Mesodermal cell (in vitro differentiated cells): ENCODE results near the gene TNIP1.

Experiments
- H3K27ac ChIP-seq: 2 replicates; pipeline ENCODE4 v1.7.0; 2013; ENCODE audit warnings: mild to moderate bottlenecking, low read depth, low read length, moderate library complexity; ENCODE audit not compliant: severe bottlenecking
- H3K36me3 ChIP-seq: 2 replicates; pipeline ENCODE4 v1.7.1; 2013; ENCODE audit warnings: mild to moderate bottlenecking, low read length, moderate library complexity; ENCODE audit not compliant: control insufficient read depth, insufficient read depth
- H3K4me1 ChIP-seq: one replicate; pipeline ENCODE4 v1.7.1; 2013; ENCODE audit warnings: mild to moderate bottlenecking, low read length; ENCODE audit not compliant: insufficient read depth, control insufficient read depth, poor library complexity, severe bottlenecking
- H3K4me3 ChIP-seq: 2 replicates; pipeline ENCODE4 v1.7.0; 2013; ENCODE audit warnings: low read length, control low read depth, mild to moderate bottlenecking; ENCODE audit not compliant: insufficient read depth, poor library complexity, severe bottlenecking; ENCODE audit errors: extremely low read depth
- H3K9me3 ChIP-seq: 2 replicates; pipeline ENCODE4 v1.7.1; 2013; ENCODE audit warnings: mild to moderate bottlenecking, low read length, moderate library complexity; ENCODE audit not compliant: control insufficient read depth
- WGBS, 2 experiments: methylation state at CpG; one replicate each; pipeline ENCODE4 v1.1.5; 2013; ENCODE audit warnings: missing lambda C conversion rate in 2 of 2; ENCODE audit not compliant: insufficient coverage in 2 of 2; 5-methylcytosine and 5-hydroxymethylcytosine counted together

The TNIP1 gene

DNA sequence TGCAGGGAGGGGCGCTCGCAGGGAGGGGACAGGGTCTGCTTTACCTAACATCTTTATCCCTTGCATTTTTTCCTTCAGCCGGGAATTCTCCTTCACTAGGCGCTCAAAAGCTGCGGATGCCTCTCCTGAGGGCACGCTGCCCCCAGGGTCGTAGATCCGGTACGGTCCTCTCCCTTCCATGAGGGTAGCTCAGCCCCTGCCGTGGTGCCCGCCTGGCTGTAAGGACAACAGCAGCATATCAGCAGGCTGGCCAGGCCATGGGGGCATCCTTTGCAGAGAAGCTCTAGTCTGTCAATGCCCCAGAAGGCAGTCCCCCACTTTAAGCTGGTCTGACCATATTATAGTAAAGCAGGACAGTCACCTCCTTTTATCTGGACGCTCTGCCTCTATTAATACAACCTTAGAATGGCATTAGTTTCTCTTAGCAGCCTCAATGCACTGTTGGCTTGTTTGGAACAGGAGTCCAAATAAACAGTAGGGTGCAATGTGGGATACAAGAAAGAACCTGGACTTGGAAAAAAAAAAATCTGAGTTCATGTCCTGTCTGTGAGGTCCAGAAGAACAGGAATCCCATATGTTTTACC lies 15.8 kb downstream of the TNIP1 start:
- 97 to 100% methylated on average over 11 of the region's 12 CpGs for WGBS, 2 experiments
- no peak overlapping the region for H3K4me3 ChIP-seq
- peaks cover 39% of the 10 kb centered on the region for H3K36me3 ChIP-seq
- peaks cover 43% of the 10 kb centered on the region for H3K4me1 ChIP-seq
- no peak overlapping the region for H3K27ac ChIP-seq
- H3K9me3 ChIP-seq, result no peaks in the 10 kb centered on the region

DNA sequence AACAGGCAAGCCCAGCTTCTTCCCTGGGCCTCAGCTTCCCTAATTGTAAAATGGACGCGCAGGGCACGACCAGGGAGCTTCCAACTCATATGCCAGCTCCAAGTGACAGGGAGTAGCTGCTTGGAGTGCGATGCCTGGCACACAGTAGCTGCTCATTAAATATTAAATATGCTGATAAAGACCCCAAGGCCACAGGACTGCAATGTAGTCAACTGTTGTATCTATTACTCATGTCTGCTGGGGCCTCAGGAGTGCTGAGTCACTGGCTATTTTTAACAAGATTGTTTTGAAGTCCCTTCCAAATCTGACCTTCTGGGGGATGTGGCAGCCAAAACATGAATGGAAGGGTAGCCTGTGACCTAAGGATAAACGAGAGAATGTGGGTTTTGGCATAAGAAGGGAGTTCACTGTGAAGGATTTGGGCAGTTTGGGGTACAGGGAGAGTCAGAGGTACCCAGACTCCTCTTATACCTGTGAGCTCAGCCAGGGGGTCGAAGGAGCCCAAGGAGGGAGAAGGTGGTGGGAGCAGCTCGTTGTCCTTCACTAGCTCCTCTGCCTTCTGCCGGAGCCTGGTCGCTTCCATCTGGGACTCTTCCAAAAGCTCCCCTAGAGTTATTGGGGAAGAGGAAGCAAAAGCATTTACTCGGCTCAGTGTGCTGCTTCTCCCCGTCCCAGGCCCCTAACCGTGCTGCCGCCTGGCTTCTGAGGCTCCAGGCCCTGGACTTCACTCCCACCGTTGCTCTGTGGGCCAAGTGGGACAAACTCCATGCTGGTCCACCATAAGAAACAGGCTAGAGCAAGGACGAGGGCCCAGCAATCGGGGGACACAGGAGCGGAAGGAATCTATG lies 17.5 kb downstream of the TNIP1 start:
- no peak overlapping the region for H3K4me3 ChIP-seq
- peaks cover 54% of the 10 kb centered on the region for H3K36me3 ChIP-seq
- no peaks in the 10 kb centered on the region for H3K9me3 ChIP-seq
- H3K27ac ChIP-seq, result peak overlapping the region; percentile 85
- WGBS, 2 experiments, result 89 to 96% methylated on average over 10 to 13 of the region's 17 CpGs
- H3K4me1 ChIP-seq, result peaks cover 34% of the 10 kb centered on the region

DNA sequence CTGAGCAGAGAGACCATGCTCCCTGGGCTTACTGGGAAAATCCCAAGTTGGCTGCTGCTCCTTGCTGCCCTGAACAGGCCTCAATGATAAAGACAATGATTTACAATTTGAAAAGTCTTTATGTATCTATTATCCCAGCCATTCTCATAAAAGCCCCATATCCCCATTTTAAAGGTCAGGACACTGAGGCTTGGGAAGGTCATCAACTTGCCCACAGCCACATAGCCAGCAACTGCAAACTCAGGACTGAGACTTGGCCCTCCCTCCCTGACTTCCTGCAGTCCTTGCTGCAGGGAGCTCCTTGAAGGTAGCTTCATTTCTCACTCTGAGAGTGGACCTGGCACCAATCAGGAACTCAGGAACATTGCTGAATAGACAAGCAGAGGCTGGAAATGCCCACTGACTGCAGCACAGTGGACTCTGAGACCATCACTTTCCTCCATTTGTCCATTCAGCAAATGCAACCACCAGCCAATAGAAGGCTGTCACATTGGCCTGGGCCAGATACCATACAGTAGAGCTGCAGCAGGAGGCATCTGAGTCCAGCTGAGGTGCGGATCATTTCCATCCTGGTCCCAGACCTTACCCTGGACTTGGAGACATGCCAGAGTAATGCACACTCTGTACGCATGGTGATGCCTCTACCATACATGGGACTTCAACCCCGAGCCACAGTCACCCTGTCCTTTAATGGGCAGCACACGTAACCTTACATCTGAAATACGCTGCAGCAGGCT lies 18.3 kb downstream of the TNIP1 start:
- H3K27ac ChIP-seq, result peak overlapping the region; percentile 85
- H3K4me3 ChIP-seq, result no peak overlapping the region
- H3K4me1 ChIP-seq, result peaks cover 33% of the 10 kb centered on the region
- 94 to 98% methylated on average over 5 of the region's 5 CpGs for WGBS, 2 experiments
- peaks cover 54% of the 10 kb centered on the region for H3K36me3 ChIP-seq
- H3K9me3 ChIP-seq, result no peaks in the 10 kb centered on the region

DNA sequence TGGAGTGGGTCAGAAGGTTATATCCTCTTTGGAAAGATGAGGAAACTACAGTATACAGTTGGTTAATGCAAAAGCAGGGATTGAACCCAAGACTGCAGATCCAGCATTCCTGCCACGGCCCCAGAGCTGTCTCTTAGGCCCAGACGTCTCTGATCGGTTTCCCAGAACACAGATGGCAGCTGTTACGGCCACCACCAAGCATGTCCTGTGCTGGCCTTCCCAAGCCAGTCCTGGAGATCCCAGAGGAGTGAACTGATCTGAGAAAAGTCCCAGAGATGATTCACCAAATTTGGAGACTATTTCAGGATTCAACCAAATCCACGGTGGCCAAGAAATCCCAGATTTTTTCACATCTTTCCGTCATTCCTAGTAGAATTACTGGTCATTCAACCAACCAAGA lies 20.1 kb downstream of the TNIP1 start:
- Histone ChIP-seq H3K36me3 (peaks cover 66% of the 10 kb centered on the region), H3K4me1 (peaks cover 28% of the 10 kb centered on the region)
- WGBS, 2 experiments, result 97 to 98% methylated on average over 6 of the region's 6 CpGs

DNA sequence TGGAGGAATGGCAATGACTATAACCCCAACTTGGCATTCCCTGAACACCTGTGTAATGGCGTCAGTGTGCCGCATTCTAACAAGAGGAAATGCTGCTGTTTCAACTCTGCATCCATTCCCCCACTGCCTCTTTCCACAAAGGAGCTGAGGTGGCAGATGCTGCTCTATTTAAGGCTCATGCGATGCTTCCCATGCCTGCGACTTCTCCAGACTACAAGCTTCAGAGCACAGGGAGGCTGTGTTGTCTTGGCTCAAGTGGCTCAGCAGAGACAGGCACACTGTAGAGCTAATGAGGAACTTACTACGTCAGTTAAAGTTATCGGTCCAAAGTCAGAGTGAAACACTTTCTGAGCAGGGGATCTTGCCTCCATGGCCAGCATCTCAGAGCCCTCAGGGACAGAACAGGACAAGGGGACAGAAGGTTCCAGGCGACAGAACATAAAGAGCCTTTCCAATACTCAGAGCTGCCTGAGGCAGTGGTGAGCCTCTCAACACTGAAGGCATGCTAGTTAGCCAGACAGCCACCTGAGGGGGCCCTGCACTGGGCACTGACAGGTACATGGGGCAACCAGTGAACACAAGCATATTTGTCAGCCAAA lies 21.8 kb downstream of the TNIP1 start:
- H3K4me1 ChIP-seq, result peaks cover 17% of the 10 kb centered on the region
- peaks cover 74% of the 10 kb centered on the region for H3K36me3 ChIP-seq
- H3K27ac ChIP-seq, result no peak overlapping the region
- no peaks in the 10 kb centered on the region for H3K9me3 ChIP-seq
- 96 to 99% methylated on average over 6 to 7 of the region's 7 CpGs for WGBS, 2 experiments
- no peak overlapping the region for H3K4me3 ChIP-seq

More for the DNA sequence above, 20.1 kb downstream of the TNIP1 start:
- Histone ChIP-seq H3K9me3 (no peaks in the 10 kb centered on the region), H3K4me3 (no peak overlapping the region), H3K27ac (no peak overlapping the region)

DNA sequence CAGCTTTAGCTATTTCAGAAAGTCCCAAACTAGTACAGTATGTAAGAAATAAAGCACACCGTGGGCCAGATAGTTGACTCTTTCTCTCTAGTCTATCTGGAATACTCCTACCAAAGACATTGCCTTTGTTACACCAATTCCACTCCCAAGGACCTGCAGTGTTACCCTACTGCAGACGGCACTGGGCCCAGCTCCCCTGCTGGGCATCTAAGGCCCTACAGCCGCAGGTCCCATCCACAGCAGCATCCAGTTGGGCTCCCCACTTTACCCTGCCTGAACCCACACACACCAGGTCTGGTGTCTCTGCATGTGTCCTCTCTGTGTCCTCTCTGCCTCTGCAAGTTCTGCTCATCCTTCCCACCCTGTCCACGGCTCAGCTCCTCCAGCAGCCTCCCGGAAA lies 22.5 kb downstream of the TNIP1 start:
- 67 to 80% methylated on average over 4 to 5 of the region's 5 CpGs for WGBS, 2 experiments
- no peak overlapping the region for H3K4me3 ChIP-seq
- peaks cover 74% of the 10 kb centered on the region for H3K36me3 ChIP-seq
- no peaks in the 10 kb centered on the region for H3K9me3 ChIP-seq
- no peak overlapping the region for H3K27ac ChIP-seq
- peaks cover 10% of the 10 kb centered on the region for H3K4me1 ChIP-seq

DNA sequence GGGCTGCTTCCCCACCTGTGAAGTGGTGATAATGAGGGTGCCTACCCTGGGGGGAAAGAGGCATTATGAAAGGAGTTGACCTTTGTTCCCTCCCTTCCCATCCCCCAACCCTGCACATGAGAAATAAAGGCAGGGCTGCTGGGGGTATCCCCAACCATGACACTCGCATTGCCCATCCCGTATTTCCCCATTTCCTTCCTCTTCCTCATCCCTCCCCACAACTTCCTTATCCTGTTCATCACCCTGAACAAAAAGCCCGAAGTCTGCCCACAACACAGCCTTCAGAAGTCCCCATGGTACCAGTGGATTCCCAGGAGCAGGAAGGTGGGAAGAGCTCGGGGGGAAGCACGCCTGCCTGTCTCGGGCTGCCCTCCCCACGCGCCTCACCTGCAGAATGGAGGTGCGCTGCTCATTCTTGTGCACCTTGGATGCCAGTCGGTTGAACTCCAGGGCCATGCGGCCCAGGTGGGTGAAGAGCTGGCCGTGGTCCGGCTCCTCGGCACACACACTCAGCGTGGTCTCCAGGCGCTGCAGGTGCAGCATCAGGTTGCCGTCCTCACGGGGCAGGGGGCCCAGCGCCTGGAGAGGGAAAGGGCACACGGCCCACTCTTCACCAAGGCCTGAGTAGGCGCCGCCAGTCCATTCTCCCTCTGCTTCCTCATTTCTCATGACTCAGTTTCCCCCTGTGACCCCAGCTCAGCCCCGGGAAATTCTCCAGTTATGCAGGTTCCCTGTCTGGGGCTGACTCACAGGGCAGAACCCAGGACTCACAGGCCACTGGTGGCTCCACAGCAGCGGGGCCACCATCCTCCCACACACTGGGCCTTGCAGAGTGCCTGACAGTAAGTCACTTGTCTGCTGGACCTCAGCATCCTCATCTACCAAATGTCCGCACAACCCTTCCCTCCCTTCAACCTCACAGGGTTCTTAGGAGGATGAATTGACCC lies 24.2 kb downstream of the TNIP1 start:
- 93 to 97% methylated on average over 14 to 21 of the region's 25 CpGs for WGBS, 2 experiments
- Histone ChIP-seq H3K4me1 (peaks cover 5% of the 10 kb centered on the region), H3K36me3 (peaks cover 64% of the 10 kb centered on the region), H3K9me3 (no peaks in the 10 kb centered on the region), H3K27ac (no peak overlapping the region), H3K4me3 (no peak overlapping the region)

DNA sequence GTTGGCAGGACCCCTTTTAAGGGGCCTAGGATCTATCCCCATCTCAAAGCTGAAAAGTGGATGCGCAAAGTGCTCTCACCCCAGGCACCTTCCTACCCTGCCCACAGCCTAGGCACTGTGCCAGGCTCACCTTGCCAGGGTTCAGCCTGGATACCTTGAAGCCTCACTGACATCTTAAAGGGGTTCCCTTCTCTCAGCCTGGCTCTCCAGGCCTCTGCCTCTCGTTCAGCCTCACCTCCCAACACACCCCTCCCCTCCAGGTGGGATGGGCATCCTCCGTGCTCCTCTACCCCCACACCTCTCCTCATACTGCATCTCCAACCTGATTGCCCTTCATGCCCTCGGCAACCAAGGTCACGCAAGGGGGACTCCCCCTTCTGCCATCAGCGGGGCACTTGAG lies 25.5 kb downstream of the TNIP1 start:
- no peaks in the 10 kb centered on the region for H3K9me3 ChIP-seq
- H3K36me3 ChIP-seq, result peaks cover 60% of the 10 kb centered on the region
- H3K4me1 ChIP-seq, result peaks cover 11% of the 10 kb centered on the region
- H3K4me3 ChIP-seq, result no peak overlapping the region
- H3K27ac ChIP-seq, result no peak overlapping the region
- 92 to 98% methylated on average over 5 to 6 of the region's 6 CpGs for WGBS, 2 experiments

DNA sequence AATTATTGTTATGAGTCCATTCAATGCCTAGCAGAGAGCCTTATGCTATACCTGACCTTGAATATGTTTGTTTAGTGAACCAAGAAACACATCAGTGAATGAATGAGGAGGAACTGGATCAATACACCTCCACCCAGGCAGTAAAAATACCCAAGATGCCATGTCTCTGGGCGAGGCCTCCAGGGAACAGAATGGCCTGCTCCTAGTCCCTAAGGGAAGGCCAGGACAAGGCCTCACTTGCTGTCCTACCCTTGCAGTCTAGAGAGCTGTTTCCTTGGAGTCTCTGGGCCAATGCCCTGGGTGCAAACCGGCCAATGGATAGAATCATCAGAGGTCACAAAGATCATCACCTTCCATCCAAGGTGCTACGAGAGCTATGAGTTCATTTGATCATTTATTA lies 26.1 kb downstream of the TNIP1 start:
- H3K4me3 ChIP-seq, result no peak overlapping the region
- peaks cover 58% of the 10 kb centered on the region for H3K36me3 ChIP-seq
- no peaks in the 10 kb centered on the region for H3K9me3 ChIP-seq
- H3K27ac ChIP-seq, result no peak overlapping the region
- peaks cover 11% of the 10 kb centered on the region for H3K4me1 ChIP-seq
- WGBS, 2 experiments, result 75 to 100% methylated on average over 1 to 2 of the region's 3 CpGs
